Measurements from ENCODE around the gene TCERG1L. TPM values are rescaled to one million over a fixed set of nuclear protein-coding genes. Genes with fewer than 3 reads are reported as not detected.

The TCERG1L gene
- total RNA-seq, 1 donor from 2014 or later: not detected

DNA sequence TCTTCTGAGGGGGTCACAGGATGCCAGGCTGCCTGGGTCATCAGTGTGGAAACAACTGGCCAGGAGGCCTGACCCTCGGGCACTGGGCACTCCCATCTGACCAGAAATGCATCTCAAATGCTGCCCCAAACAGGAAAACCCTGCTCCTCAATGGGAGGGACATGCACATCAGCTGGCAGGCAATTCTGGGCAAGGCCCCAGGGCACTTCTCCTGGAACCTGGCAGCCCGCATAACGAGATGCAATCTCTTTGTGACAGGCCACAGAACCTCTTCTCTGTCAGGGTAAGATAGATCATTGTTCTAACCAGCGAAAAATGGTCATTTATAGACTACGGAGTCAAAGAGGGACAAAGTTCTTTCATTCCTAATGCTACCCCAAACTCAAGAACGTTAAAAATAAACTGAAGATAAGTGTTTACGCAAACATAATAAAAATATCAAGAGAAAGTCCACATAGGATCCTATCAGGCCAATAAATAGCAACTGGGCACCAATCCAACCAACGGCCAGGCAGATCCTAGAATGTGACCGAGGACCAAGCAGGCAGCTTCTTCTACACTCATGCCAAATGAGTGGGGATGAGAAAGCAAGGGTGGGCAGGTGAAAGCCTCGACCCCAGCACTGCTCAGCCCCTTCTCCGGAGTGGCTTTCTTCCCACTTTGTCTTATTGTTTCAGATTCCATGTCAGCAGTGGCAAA is 212.3 kb downstream of the TCERG1L start:
- Histone ChIP-seq H3K9me3 (no peaks in the 10 kb centered on the region), H3K4me3 (no peak overlapping the region), H3K27ac (no peak overlapping the region), H3K4me1 (no peaks in the 10 kb centered on the region), H3K27me3 (no peaks in the 10 kb centered on the region), H3K36me3 (no peaks in the 10 kb centered on the region)
- no peak for TF ChIP-seq CTCF (IDR thresholded peaks at IDR 0.05)
- intact Hi-C loops (cut with DNase I): no loop called here
- ATAC-seq (no peak), DNase-seq (no peak)

GRCh38 chr10:131098416-131098952 is 213.0 kb downstream of the TCERG1L start:
- no peak for ATAC-seq
- Histone ChIP-seq H3K4me3 (no peak overlapping the region), H3K27me3 (no peaks in the 10 kb centered on the region), H3K36me3 (no peaks in the 10 kb centered on the region), H3K27ac (no peak overlapping the region), H3K4me1 (no peaks in the 10 kb centered on the region), H3K9me3 (no peaks in the 10 kb centered on the region)
- TF ChIP-seq CTCF (IDR thresholded peaks at IDR 0.05): no peak
- intact Hi-C loops (cut with DNase I): no loop called here
- DNase-seq: no peak

DNA sequence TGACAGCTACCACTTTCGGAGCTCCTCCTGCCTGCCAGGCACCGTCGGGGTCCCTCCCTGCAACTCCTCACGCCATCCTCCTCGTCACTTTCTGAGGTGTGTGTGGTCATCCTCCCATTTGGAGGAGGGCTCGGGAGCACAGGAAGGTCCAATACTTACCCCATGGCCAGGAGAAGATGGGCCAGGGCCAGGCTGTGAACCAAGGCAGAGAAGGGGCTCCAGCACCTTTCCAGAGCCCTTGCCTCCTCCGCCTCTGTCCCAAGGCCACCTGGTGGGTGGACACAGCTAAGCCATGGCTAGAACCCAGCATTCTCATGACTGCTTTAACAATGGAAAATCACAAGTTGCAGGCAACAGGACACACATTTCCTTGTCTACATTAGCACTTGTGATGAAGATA is 215.5 kb downstream of the TCERG1L start:
- Histone ChIP-seq H3K27me3 (no peaks in the 10 kb centered on the region), H3K4me3 (no peak overlapping the region), H3K27ac (no peak overlapping the region), H3K9me3 (no peaks in the 10 kb centered on the region), H3K4me1 (no peaks in the 10 kb centered on the region), H3K36me3 (no peaks in the 10 kb centered on the region)
- TF ChIP-seq CTCF (IDR thresholded peaks at IDR 0.05): no peak
- intact Hi-C loops (cut with DNase I): no loop called here
- DNase-seq (no peak), ATAC-seq (no peak)

DNA sequence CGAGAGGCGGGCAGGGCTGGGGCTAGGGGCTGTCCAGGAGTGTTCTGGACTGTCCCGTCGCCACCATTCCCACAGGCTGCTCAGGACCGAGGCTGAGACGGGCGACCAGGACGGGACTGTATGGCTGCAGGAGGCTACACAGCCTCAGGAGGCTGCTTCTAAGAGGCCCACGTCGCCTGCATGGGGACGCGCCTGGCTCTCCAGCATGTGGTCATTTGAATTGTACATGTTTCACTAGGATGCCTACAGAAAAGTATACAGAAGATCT is 216.3 kb downstream of the TCERG1L start:
- DNase-seq: no peak
- TF ChIP-seq CTCF (IDR thresholded peaks at IDR 0.05): no peak
- intact Hi-C loops (cut with DNase I): no loop called here
- Histone ChIP-seq H3K36me3 (no peaks in the 10 kb centered on the region), H3K4me1 (no peaks in the 10 kb centered on the region), H3K4me3 (no peak overlapping the region), H3K27ac (no peak overlapping the region), H3K27me3 (no peaks in the 10 kb centered on the region), H3K9me3 (no peaks in the 10 kb centered on the region)
- ATAC-seq: peak; percentile 18

- H3K27me3 ChIP-seq: no peaks in the 10 kb centered on the region
- no peak overlapping the region for H3K4me3 ChIP-seq
- no peaks in the 10 kb centered on the region for H3K4me1 ChIP-seq
- no peak for TF ChIP-seq CTCF (IDR thresholded peaks at IDR 0.05)
- ATAC-seq (peak; percentile 50), DNase-seq (no peak)
- H3K36me3 ChIP-seq: no peaks in the 10 kb centered on the region
- intact Hi-C loops (cut with DNase I): no loop called here
- H3K9me3 ChIP-seq: no peaks in the 10 kb centered on the region
- H3K27ac ChIP-seq: no peak overlapping the region
These were observed 216.8 kb downstream of the TCERG1L start for GRCh38 chr10:131094527-131095312.

All from upper lobe of right lung (tissue), 1 donor.